ENCODE data around the gene CYTH1. TPM values are rescaled to one million over a fixed set of nuclear protein-coding genes. Genes with fewer than 3 reads are reported as not detected.

The CYTH1 gene
- total RNA-seq, 1 donor: 21.4 TPM

GRCh38 chr17:78819402-78819801 is 37.3 kb upstream of the CYTH1 start:
- no peak for DNase-seq (ENCODE audit: insufficient read length, low spot score, missing footprints)

GRCh38 chr17:78818932-78819331 is 36.9 kb upstream of the CYTH1 start:
- peaks cover 36% of the 10 kb centered on the region for H3K79me2 ChIP-seq (ENCODE audit: insufficient read depth, low read length)
- peaks cover 12% of the 10 kb centered on the region for H4K20me1 ChIP-seq (ENCODE audit: insufficient read depth, low read length)
- peaks cover 71% of the 10 kb centered on the region for H3K36me3 ChIP-seq (ENCODE audit: insufficient read depth, low read length)
- H3K9me3 ChIP-seq (ENCODE audit: low read depth, low read length): no peaks in the 10 kb centered on the region
- H2AFZ ChIP-seq (ENCODE audit: low read length): no peak overlapping the region
- no peak overlapping the region for H3K27ac ChIP-seq (ENCODE audit: low read depth, low read length)
- H3K4me1 ChIP-seq (ENCODE audit: insufficient read depth, low read length): peaks cover 14% of the 10 kb centered on the region
- H3K4me2 ChIP-seq (ENCODE audit: insufficient read depth, low read length): no peak overlapping the region
- TF ChIP-seq, protein P1, sequence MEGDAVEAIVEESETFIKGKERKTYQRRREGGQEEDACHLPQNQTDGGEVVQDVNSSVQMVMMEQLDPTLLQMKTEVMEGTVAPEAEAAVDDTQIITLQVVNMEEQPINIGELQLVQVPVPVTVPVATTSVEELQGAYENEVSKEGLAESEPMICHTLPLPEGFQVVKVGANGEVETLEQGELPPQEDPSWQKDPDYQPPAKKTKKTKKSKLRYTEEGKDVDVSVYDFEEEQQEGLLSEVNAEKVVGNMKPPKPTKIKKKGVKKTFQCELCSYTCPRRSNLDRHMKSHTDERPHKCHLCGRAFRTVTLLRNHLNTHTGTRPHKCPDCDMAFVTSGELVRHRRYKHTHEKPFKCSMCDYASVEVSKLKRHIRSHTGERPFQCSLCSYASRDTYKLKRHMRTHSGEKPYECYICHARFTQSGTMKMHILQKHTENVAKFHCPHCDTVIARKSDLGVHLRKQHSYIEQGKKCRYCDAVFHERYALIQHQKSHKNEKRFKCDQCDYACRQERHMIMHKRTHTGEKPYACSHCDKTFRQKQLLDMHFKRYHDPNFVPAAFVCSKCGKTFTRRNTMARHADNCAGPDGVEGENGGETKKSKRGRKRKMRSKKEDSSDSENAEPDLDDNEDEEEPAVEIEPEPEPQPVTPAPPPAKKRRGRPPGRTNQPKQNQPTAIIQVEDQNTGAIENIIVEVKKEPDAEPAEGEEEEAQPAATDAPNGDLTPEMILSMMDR (IDR thresholded peaks at IDR 0.05; ENCODE audit: extremely low read depth, low read depth, low read length): no peak
- H3K4me3 ChIP-seq (ENCODE audit: insufficient read depth, low read length): no peak overlapping the region
- DNase-seq (ENCODE audit: insufficient read length, low spot score, missing footprints): no peak
- no peaks in the 10 kb centered on the region for H3K27me3 ChIP-seq (ENCODE audit: insufficient read depth, low read length)

More at GRCh38 chr17:78819402-78819801, 37.3 kb upstream of the CYTH1 start:
- Histone ChIP-seq H3K4me3 (ENCODE audit: insufficient read depth, low read length) (no peak overlapping the region), H3K79me2 (ENCODE audit: insufficient read depth, low read length) (peaks cover 37% of the 10 kb centered on the region), H3K9me3 (ENCODE audit: low read depth, low read length) (no peaks in the 10 kb centered on the region), H3K4me2 (ENCODE audit: insufficient read depth, low read length) (no peak overlapping the region), H3K27ac (ENCODE audit: low read depth, low read length) (no peak overlapping the region), H3K4me1 (ENCODE audit: insufficient read depth, low read length) (peaks cover 14% of the 10 kb centered on the region), H3K27me3 (ENCODE audit: insufficient read depth, low read length) (no peaks in the 10 kb centered on the region), H4K20me1 (ENCODE audit: insufficient read depth, low read length) (peaks cover 10% of the 10 kb centered on the region), H3K36me3 (ENCODE audit: insufficient read depth, low read length) (peaks cover 66% of the 10 kb centered on the region), H2AFZ (ENCODE audit: low read length) (no peak overlapping the region)
- TF ChIP-seq, protein P1 (IDR thresholded peaks at IDR 0.05; ENCODE audit: extremely low read depth, low read depth, low read length): no peak

- H3K9me3 ChIP-seq (ENCODE audit: low read depth, low read length): no peaks in the 10 kb centered on the region
- DNase-seq (ENCODE audit: insufficient read length, low spot score, missing footprints): no peak
- peaks cover 14% of the 10 kb centered on the region for H3K4me1 ChIP-seq (ENCODE audit: insufficient read depth, low read length)
- H3K36me3 ChIP-seq (ENCODE audit: insufficient read depth, low read length): peaks cover 77% of the 10 kb centered on the region
- no peak overlapping the region for H3K4me2 ChIP-seq (ENCODE audit: insufficient read depth, low read length)
- no peak overlapping the region for H2AFZ ChIP-seq (ENCODE audit: low read length)
- H4K20me1 ChIP-seq (ENCODE audit: insufficient read depth, low read length): peaks cover 9% of the 10 kb centered on the region
- TF ChIP-seq, protein P1 (IDR thresholded peaks at IDR 0.05; ENCODE audit: extremely low read depth, low read depth, low read length): no peak
- H3K27ac ChIP-seq (ENCODE audit: low read depth, low read length): no peak overlapping the region
- H3K4me3 ChIP-seq (ENCODE audit: insufficient read depth, low read length): no peak overlapping the region
- H3K79me2 ChIP-seq (ENCODE audit: insufficient read depth, low read length): peaks cover 30% of the 10 kb centered on the region
- no peaks in the 10 kb centered on the region for H3K27me3 ChIP-seq (ENCODE audit: insufficient read depth, low read length)
These were observed 36.2 kb upstream of the CYTH1 start for GRCh38 chr17:78818152-78818846.

DNA sequence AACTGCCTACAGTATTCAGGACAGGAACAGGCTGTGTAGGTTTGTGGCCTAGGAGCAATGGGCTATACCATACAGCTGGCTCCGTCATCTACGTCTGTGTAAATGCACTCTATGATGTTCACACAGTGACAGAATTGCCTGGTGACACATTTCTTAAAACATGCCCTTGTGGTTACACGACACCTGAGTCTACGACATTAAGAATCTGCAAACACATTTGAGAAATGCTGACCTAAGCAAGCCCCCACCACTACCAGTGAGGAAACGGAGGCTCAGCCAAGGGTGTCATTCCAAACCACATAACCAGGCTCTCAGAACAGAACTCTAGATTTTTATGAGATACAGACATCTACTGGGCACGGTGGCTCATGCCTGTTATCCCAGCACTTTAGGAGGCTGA is 35.0 kb upstream of the CYTH1 start:
- Histone ChIP-seq H3K27me3 (ENCODE audit: insufficient read depth, low read length) (no peaks in the 10 kb centered on the region), H3K79me2 (ENCODE audit: insufficient read depth, low read length) (peaks cover 29% of the 10 kb centered on the region), H3K36me3 (ENCODE audit: insufficient read depth, low read length) (peaks cover 89% of the 10 kb centered on the region), H4K20me1 (ENCODE audit: insufficient read depth, low read length) (peaks cover 2% of the 10 kb centered on the region), H3K4me2 (ENCODE audit: insufficient read depth, low read length) (no peak overlapping the region), H2AFZ (ENCODE audit: low read length) (no peak overlapping the region), H3K4me1 (ENCODE audit: insufficient read depth, low read length) (peaks cover 4% of the 10 kb centered on the region), H3K9me3 (ENCODE audit: low read depth, low read length) (no peaks in the 10 kb centered on the region), H3K4me3 (ENCODE audit: insufficient read depth, low read length) (no peak overlapping the region), H3K27ac (ENCODE audit: low read depth, low read length) (no peak overlapping the region)
- TF ChIP-seq, protein P1 (IDR thresholded peaks at IDR 0.05; ENCODE audit: extremely low read depth, low read depth, low read length): no peak
- no peak for DNase-seq (ENCODE audit: insufficient read length, low spot score, missing footprints)
